ENCODE measurements around the gene ZNF70. TPM values are rescaled to one million over a fixed set of nuclear protein-coding genes. Genes with fewer than 3 reads are reported as not detected.

ZNF70 gene
- total and polyA plus RNA-seq, 12 donors: 0.94 to 6.1 (median 4.6) TPM

DNA sequence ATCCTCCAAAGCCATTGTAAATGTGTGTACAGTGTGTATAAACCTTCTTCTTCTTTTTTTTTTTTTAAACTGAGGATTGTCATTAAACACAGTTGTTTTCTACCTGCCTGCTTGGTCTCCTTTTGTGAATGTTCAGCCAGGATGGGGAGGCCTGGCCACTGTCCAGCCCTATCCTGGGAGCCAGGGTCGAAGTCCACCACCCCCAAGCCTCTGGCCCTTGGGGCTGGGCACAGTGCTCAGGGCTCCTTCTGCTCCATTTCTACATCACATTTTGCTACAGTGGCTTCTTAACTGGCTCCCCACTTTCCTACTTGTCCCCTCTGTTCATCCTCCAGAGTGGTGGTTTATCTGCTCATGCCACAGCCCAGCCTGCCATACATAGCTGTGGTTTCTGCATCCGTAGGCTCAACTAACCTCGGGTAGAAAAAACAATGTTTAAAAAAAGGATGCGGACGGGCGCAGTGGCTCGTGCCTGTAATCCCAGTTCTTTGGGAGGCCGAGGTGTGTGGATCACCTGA is 33.4 kb upstream of the ZNF70 start:
- Histone ChIP-seq H3K27me3 (no peaks in the 10 kb centered on the region), H3K4me3 (no peak overlapping the region), H3K27ac (no peak overlapping the region), H3K9me3 (replicated peaks in 1 of 3) (no peaks in the 10 kb centered on the region), H3K4me1 (replicated peaks in 1 of 2) (peaks cover 21 to 26% of the 10 kb centered on the region in 2 donors), H3K36me3 (replicated peaks in 1 of 2) (no peaks in the 10 kb centered on the region)
- no peak for DNase-seq
- intact Hi-C loops (cut with DNase I): no loop called here
- TF ChIP-seq CTCF (IDR thresholded peaks at IDR 0.05) (no peak), POLR2A (IDR thresholded peaks at IDR 0.05) (no peak)
- WGBS, 4 donors: 70 to 92% (median 78%) methylated on average over 8 of the region's 8 CpGs

DNA sequence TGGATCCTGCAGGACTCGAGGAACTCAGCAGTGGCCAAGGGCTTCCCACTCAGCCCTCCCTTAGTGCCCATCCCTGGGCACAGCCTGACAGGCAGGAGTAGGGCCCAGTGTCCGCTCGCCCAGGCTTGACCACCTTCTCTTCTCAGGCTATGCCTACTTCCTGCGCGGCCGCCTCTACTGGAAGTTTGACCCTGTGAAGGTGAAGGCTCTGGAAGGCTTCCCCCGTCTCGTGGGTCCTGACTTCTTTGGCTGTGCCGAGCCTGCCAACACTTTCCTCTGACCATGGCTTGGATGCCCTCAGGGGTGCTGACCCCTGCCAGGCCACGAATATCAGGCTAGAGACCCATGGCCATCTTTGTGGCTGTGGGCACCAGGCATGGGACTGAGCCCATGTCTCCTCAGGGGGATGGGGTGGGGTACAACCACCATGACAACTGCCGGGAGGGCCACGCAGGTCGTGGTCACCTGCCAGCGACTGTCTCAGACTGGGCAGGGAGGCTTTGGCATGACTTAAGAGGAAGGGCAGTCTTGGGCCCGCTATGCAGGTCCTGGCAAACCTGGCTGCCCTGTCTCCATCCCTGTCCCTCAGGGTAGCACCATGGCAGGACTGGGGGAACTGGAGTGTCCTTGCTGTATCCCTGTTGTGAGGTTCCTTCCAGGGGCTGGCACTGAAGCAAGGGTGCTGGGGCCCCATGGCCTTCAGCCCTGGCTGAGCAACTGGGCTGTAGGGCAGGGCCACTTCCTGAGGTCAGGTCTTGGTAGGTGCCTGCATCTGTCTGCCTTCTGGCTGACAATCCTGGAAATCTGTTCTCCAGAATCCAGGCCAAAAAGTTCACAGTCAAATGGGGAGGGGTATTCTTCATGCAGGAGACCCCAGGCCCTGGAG is 32.6 kb upstream of the ZNF70 start:
- Histone ChIP-seq H3K36me3 (replicated peaks in 1 of 2) (no peaks in the 10 kb centered on the region), H3K27ac (no peak overlapping the region), H3K4me3 (no peak overlapping the region), H3K4me1 (replicated peaks in 1 of 2) (peaks cover 14 to 19% of the 10 kb centered on the region in 2 donors), H3K9me3 (replicated peaks in 1 of 3) (no peaks in the 10 kb centered on the region), H3K27me3 (no peaks in the 10 kb centered on the region)
- TF ChIP-seq POLR2A (IDR thresholded peaks at IDR 0.05) (no peak), CTCF (IDR thresholded peaks at IDR 0.05) (no peak)
- WGBS, 4 donors: 76 to 88% (median 84%) methylated on average over 9 to 15 of the region's 15 CpGs
- intact Hi-C loops (cut with DNase I): no loop called here
- no peak for DNase-seq

GRCh38 chr22:23782703-23783102 is 31.8 kb upstream of the ZNF70 start:
- H3K27me3 ChIP-seq: no peaks in the 10 kb centered on the region
- no peaks in the 10 kb centered on the region for H3K36me3 ChIP-seq (replicated peaks in 1 of 2)
- WGBS, 4 donors: 71 to 96% (median 95%) methylated on average over 1 of the region's 1 CpG; no CpG with 5 or more reads in 1 of the 4 donors
- TF ChIP-seq POLR2A (IDR thresholded peaks at IDR 0.05) (no peak), CTCF (IDR thresholded peaks at IDR 0.05) (no peak)
- no peak overlapping the region for H3K27ac ChIP-seq
- intact Hi-C loops (cut with DNase I): no loop called here
- H3K4me1 ChIP-seq (replicated peaks in 1 of 2): peaks cover 7 to 11% of the 10 kb centered on the region in 2 donors
- no peaks in the 10 kb centered on the region for H3K9me3 ChIP-seq (replicated peaks in 1 of 3)
- no peak overlapping the region for H3K4me3 ChIP-seq
- no peak for DNase-seq

- 90 to 96% (median 93%) methylated on average over 12 to 16 of the region's 16 CpGs for WGBS, 4 donors
- intact Hi-C loops (cut with DNase I): no loop called here
- Histone ChIP-seq H3K36me3 (replicated peaks in 1 of 2) (no peaks in the 10 kb centered on the region), H3K9me3 (replicated peaks in 1 of 3) (no peaks in the 10 kb centered on the region), H3K4me1 (replicated peaks in 1 of 2) (peaks cover 6 to 7% of the 10 kb centered on the region in 2 donors), H3K27me3 (no peaks in the 10 kb centered on the region), H3K4me3 (no peak overlapping the region), H3K27ac (no peak overlapping the region)
- TF ChIP-seq POLR2A (IDR thresholded peaks at IDR 0.05) (no peak), CTCF (IDR thresholded peaks at IDR 0.05) (no peak)
- no peak for DNase-seq
These were observed 31.3 kb upstream of the ZNF70 start for GRCh38 chr22:23782252-23782651.

Data from adrenal gland (tissue), 12 donors.